ENCODE measurements around the gene AR.
"Not testable (repeated sequence)": the region's sequence is repeated elsewhere in the genome, so short reads cannot be mapped to it uniquely, and the experiment has no call there.

AR gene

GRCh38 chrX:67601771-67602170, 58.0 kb downstream of the AR start:
- ATAC-seq (no peak), DNase-seq (ENCODE audit: low spot score in 2 of 2) (no peak)
- Mint-ChIP-seq H3K4me3 (no peak overlapping the region), H3K27ac (no peak overlapping the region), H3K36me3 (no peaks in the 10 kb centered on the region), H3K9me3 (peaks cover 7% of the 10 kb centered on the region), H3K4me1 (no peaks in the 10 kb centered on the region)

- Mint-ChIP-seq H3K4me1 (no peaks in the 10 kb centered on the region), H3K27ac (no peak overlapping the region), H3K9me3 (peaks cover 7% of the 10 kb centered on the region), H3K36me3 (no peaks in the 10 kb centered on the region), H3K4me3 (no peak overlapping the region)
- ATAC-seq (no peak), DNase-seq (ENCODE audit: low spot score in 2 of 2) (no peak)
Observed at GRCh38 chrX:67604979-67605703, 61.3 kb downstream of the AR start.

GRCh38 chrX:67607466-67607865, 63.6 kb downstream of the AR start:
- H3K27ac Mint-ChIP-seq, result no peak overlapping the region
- ATAC-seq, result no peak

GRCh38 chrX:67610282-67610681, 66.5 kb downstream of the AR start:
- no peaks in the 10 kb centered on the region for H3K4me1 Mint-ChIP-seq
- no peaks in the 10 kb centered on the region for H3K36me3 Mint-ChIP-seq
- peaks cover 9% of the 10 kb centered on the region for H3K9me3 Mint-ChIP-seq
- H3K27ac Mint-ChIP-seq, result no peak overlapping the region
- no peak overlapping the region for H3K4me3 Mint-ChIP-seq
- DNase-seq (ENCODE audit: low spot score in 2 of 2) (no peak), ATAC-seq (no peak)

More at GRCh38 chrX:67607466-67607865, 63.6 kb downstream of the AR start:
- no peak for DNase-seq (ENCODE audit: low spot score in 2 of 2)
- H3K4me1 Mint-ChIP-seq, result no peaks in the 10 kb centered on the region
- no peak overlapping the region for H3K4me3 Mint-ChIP-seq
- no peaks in the 10 kb centered on the region for H3K36me3 Mint-ChIP-seq
- H3K9me3 Mint-ChIP-seq, result peaks cover 7% of the 10 kb centered on the region

GRCh38 chrX:67612231-67612630, 68.4 kb downstream of the AR start:
- no peak overlapping the region for H3K27ac Mint-ChIP-seq
- DNase-seq (ENCODE audit: low spot score in 2 of 2) (no peak), ATAC-seq (no peak)
- H3K36me3 Mint-ChIP-seq, result no peaks in the 10 kb centered on the region
- H3K9me3 Mint-ChIP-seq, result peaks cover 5% of the 10 kb centered on the region
- no peak overlapping the region for H3K4me3 Mint-ChIP-seq
- H3K4me1 Mint-ChIP-seq, result no peaks in the 10 kb centered on the region

GRCh38 chrX:67613366-67613765, 69.5 kb downstream of the AR start:
- DNase-seq (ENCODE audit: low spot score in 2 of 2), result no peak
- H3K9me3 Mint-ChIP-seq, result peaks cover 9% of the 10 kb centered on the region
- no peaks in the 10 kb centered on the region for H3K4me1 Mint-ChIP-seq
- H3K27ac Mint-ChIP-seq, result no peak overlapping the region
- no peaks in the 10 kb centered on the region for H3K36me3 Mint-ChIP-seq
- no peak overlapping the region for H3K4me3 Mint-ChIP-seq
- ATAC-seq, result no peak

GRCh38 chrX:67613996-67614395, 70.2 kb downstream of the AR start:
- no peak for ATAC-seq
- Mint-ChIP-seq H3K27ac (no peak overlapping the region), H3K4me3 (no peak overlapping the region), H3K9me3 (peaks cover 9% of the 10 kb centered on the region), H3K4me1 (no peaks in the 10 kb centered on the region), H3K36me3 (no peaks in the 10 kb centered on the region)
- no peak for DNase-seq (ENCODE audit: low spot score in 2 of 2)

GRCh38 chrX:67614423-67614822, 70.6 kb downstream of the AR start:
- H3K9me3 Mint-ChIP-seq, result peaks cover 9% of the 10 kb centered on the region
- H3K36me3 Mint-ChIP-seq, result no peaks in the 10 kb centered on the region
- no peaks in the 10 kb centered on the region for H3K4me1 Mint-ChIP-seq
- H3K27ac Mint-ChIP-seq, result no peak overlapping the region
- ATAC-seq, result no peak
- H3K4me3 Mint-ChIP-seq, result no peak overlapping the region
- no peak for DNase-seq (ENCODE audit: low spot score in 2 of 2)

- ATAC-seq (no peak), DNase-seq (ENCODE audit: low spot score in 2 of 2) (no peak)
- Mint-ChIP-seq H3K4me3 (no peak overlapping the region), H3K9me3 (peaks cover 12% of the 10 kb centered on the region), H3K4me1 (no peaks in the 10 kb centered on the region), H3K36me3 (no peaks in the 10 kb centered on the region), H3K27ac (no peak overlapping the region)
Observed at GRCh38 chrX:67619253-67619652, 75.4 kb downstream of the AR start.

- Mint-ChIP-seq H3K4me3 (no peak overlapping the region), H3K36me3 (no peaks in the 10 kb centered on the region), H3K4me1 (no peaks in the 10 kb centered on the region), H3K27ac (no peak overlapping the region), H3K9me3 (peaks cover 7% of the 10 kb centered on the region)
- no peak for DNase-seq (ENCODE audit: low spot score in 2 of 2)
- ATAC-seq, result no peak
Observed at GRCh38 chrX:67622053-67622585, 78.3 kb downstream of the AR start.

GRCh38 chrX:67624325-67624724, 80.5 kb downstream of the AR start:
- Mint-ChIP-seq H3K9me3 (peaks cover 3% of the 10 kb centered on the region), H3K36me3 (no peaks in the 10 kb centered on the region), H3K27ac (no peak overlapping the region), H3K4me3 (no peak overlapping the region), H3K4me1 (no peaks in the 10 kb centered on the region)
- DNase-seq (ENCODE audit: low spot score in 2 of 2) (no peak), ATAC-seq (no peak)

GRCh38 chrX:67635424-67635823, 91.6 kb downstream of the AR start:
- Mint-ChIP-seq H3K4me3 (no peak overlapping the region), H3K9me3 (no peaks in the 10 kb centered on the region), H3K4me1 (no peaks in the 10 kb centered on the region), H3K27ac (no peak overlapping the region), H3K36me3 (no peaks in the 10 kb centered on the region)
- DNase-seq (ENCODE audit: low spot score in 2 of 2) (no peak), ATAC-seq (no peak)

GRCh38 chrX:67636532-67636931, 92.7 kb downstream of the AR start:
- H3K4me3 Mint-ChIP-seq, result no peak overlapping the region
- DNase-seq (ENCODE audit: low spot score in 2 of 2), result no peak
- no peak overlapping the region for H3K27ac Mint-ChIP-seq
- H3K36me3 Mint-ChIP-seq, result no peaks in the 10 kb centered on the region
- H3K9me3 Mint-ChIP-seq, result no peaks in the 10 kb centered on the region
- ATAC-seq, result no peak
- no peaks in the 10 kb centered on the region for H3K4me1 Mint-ChIP-seq

GRCh38 chrX:67637293-67637692, 93.5 kb downstream of the AR start:
- ATAC-seq; H3K4me1 Mint-ChIP-seq; H3K27ac Mint-ChIP-seq; H3K9me3 Mint-ChIP-seq; DNase-seq (ENCODE audit: low spot score in 2 of 2); H3K36me3 Mint-ChIP-seq; H3K4me3 Mint-ChIP-seq: not testable (repeated sequence)

GRCh38 chrX:67648361-67648760, 104.5 kb downstream of the AR start:
- H3K4me1 Mint-ChIP-seq, result no peaks in the 10 kb centered on the region
- DNase-seq (ENCODE audit: low spot score in 2 of 2) (no peak), ATAC-seq (no peak)
- no peak overlapping the region for H3K27ac Mint-ChIP-seq
- no peak overlapping the region for H3K4me3 Mint-ChIP-seq
- peaks cover 4% of the 10 kb centered on the region for H3K9me3 Mint-ChIP-seq
- H3K36me3 Mint-ChIP-seq, result no peaks in the 10 kb centered on the region

GRCh38 chrX:67651437-67652142, 107.8 kb downstream of the AR start:
- DNase-seq (ENCODE audit: low spot score in 2 of 2) (no peak), ATAC-seq (no peak)
- Mint-ChIP-seq H3K36me3 (no peaks in the 10 kb centered on the region), H3K4me1 (no peaks in the 10 kb centered on the region), H3K9me3 (peaks cover 2% of the 10 kb centered on the region), H3K27ac (no peak overlapping the region), H3K4me3 (no peak overlapping the region)
